GM12873 (cell line): Measurements from ENCODE around the gene PEPD.

Experiments used
- TF ChIP-seq, protein P1 (sequence below): IDR thresholded peaks from 2 replicates; pipeline ENCODE4 v1.5.1; 2012; ENCODE audit warnings: low read depth, mild to moderate bottlenecking, moderate library complexity, low read length, control low read depth; ENCODE audit not compliant: insufficient read depth; ENCODE audit errors: missing control alignments

PEPD gene

DNA sequence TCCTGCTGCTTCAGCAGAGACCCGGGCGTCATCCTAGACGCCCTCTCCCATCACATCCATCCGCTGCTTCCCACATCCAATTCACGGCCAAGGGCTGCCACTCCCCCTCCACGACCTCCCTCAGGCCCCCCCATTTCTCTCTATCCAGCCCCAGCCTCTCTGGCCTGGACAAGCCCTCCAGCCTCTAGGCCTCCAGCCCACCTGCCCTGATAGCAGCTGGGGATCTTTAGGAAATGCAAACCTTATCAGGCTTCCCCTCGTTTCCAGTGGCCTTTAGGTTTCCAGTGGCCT is 51.6 kb downstream of the PEPD start:
- TF ChIP-seq, protein P1, sequence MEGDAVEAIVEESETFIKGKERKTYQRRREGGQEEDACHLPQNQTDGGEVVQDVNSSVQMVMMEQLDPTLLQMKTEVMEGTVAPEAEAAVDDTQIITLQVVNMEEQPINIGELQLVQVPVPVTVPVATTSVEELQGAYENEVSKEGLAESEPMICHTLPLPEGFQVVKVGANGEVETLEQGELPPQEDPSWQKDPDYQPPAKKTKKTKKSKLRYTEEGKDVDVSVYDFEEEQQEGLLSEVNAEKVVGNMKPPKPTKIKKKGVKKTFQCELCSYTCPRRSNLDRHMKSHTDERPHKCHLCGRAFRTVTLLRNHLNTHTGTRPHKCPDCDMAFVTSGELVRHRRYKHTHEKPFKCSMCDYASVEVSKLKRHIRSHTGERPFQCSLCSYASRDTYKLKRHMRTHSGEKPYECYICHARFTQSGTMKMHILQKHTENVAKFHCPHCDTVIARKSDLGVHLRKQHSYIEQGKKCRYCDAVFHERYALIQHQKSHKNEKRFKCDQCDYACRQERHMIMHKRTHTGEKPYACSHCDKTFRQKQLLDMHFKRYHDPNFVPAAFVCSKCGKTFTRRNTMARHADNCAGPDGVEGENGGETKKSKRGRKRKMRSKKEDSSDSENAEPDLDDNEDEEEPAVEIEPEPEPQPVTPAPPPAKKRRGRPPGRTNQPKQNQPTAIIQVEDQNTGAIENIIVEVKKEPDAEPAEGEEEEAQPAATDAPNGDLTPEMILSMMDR: no peak

DNA sequence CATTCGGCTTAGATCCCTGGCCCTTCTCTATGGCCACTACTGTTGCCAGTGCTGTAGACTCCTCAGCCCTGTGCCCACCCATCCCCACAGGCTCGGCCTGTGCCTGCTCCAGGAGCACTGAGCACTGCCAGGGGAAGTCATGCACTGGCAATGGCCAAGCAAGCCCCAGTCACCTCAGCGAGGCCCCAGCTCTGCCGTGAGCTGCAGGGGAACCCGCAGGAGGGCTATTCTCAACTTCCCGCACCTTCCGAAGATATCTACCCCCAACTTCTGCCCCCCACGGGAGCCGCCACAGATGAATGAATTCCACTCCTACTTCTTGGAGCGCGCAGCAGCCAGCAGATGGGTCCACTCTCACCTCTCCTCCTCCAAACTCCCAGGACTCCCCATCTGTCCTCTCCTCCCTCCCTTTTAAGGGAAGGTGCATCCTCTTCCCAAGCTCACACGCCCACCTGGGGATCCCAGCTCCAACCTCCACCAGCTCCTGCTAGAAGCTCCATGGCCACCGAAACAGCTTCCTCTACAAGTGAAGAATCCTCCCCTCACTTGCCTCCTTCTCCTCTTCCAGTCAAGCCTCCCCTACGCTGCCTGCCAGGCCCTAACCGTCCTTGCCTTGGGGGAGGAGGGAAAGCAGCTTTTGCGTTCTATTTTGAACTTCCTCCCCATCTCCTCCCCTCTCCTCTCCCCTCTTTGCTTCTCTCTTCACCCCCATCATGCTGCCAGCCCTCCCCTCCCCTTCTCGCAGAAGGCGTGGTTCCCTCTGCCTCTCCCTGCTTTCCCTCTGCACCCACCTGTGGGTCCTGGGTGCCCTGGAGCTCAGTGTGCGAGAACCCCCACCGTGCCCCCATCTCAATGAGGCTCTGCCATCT is 52.2 kb downstream of the PEPD start:
- TF ChIP-seq, protein P1: no peak

DNA sequence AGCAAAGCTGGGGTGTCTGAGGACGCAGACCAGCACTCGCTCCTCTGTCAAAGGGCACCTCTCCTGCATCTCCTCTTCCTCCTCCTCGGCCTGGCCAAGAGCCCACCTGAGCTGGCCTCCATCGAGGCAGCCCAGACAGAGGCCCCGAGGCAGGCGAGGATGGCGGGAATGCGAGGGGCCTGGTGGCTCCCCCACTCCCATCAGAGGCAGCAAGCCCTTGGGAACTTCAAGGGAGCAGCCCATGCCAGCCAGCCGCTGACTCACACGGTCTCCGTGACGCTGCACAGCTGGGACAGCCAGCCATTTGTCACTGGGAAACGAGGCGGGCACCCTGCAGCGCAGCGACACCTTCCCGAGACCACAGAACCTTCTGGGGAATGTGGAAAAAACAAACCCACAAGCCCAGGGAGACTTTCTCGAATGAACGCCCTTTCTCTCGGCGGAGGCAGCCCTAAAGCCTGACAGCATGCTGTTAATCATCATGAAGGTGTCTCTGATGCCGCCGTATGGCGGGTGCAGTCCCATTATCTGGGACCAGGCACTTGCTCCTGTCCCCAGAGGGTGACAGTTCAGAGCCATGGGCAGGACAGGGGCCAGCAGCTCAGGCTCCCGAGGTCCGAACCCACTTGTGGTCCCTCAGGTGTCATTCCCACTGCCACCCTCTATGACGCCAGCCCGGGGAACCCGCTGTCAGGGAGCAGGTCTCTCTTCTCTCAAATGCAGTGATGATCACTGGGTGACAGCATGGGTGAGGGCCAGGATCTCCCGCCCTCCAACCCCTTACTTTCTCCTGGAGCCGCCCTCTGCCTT is 53.0 kb downstream of the PEPD start:
- TF ChIP-seq, protein P1: no peak

DNA sequence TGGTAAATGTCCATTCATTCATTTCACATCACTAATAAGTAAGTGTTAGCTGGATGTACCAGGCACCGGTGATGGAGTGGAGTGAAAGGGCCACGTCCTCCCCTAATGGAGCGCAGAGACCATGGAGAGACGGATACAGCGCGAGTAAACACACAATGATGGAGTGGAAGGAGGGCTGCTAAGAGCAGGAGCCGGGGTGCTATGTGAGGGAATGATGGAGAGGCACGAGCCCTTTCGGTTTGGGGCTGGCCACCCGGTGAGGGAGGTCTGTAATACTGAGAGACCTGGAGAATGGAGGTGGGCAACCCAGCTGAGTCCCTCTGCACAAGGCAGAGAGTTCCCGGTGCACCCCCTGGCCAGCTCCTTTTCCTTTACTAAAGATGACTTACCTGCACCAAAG is 53.7 kb downstream of the PEPD start:
- TF ChIP-seq, protein P1: no peak

DNA sequence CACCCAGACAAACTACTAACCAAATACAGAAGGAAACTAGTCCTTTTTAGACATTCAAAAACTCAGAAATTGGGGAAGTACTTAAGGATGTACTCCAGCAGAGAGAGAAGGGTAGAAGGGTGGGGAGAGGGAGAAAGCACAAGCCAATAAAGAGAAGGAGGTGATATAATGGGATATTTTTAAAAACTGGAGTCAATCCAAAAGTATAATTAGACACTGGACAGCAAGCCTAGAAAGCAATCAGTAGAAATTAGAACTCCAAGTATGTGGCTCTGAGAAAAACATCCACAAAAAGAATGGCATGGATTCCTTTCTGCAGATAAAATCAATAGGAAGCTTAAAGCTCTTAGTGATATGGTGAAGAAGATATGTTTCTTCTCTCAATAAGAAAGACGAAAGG is 55.8 kb downstream of the PEPD start:
- TF ChIP-seq, protein P1: no peak

DNA sequence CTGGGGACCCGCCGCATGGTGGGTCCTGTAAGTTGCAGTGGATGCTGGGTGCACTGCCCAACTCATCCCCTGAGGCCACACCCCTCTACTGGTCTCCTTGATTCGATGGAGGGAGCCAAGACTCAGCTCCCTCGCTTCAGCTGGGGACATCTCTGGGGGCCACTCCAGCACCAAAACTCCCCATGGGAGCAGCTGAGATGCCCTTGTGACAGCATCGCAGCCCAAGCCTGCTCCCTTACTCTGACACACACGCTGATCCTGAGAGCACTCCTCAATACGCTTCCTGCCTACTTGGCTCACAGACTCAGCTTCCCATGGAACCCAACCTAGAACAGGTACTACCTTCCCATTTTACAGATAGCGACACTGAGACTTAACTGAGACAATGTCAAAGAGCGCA is 56.2 kb downstream of the PEPD start:
- TF ChIP-seq, protein P1: no peak

DNA sequence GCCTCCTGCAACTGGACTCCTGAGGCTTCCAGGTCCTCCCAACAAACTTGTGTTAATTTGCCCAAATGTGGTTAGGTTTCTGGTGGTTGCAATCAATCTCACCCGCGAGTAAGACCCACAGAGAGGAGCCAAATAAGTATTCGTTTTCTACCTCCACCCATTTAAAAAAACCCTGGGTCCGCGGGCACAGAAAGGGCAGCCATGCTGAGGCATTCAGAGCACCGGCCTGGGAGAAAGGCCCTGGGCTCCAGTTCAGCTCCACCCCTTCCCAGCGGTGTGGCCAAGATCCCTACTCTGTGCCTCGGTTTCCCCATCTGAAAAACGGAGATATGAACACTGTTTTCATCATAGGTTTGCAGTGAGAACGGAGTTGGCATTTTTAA is 56.9 kb downstream of the PEPD start:
- TF ChIP-seq, protein P1: no peak
